HepG2 (cell line): ENCODE results near the gene ELP6. TPM values are rescaled to one million over a fixed set of nuclear protein-coding genes. Genes with fewer than 3 reads are reported as not detected.
A peak's percentile ranks its signal among the peaks of the same experiment; 100 is the strongest.

ENCODE experiments used
- ERF ChIP-seq: IDR thresholded peaks from 2 replicates; pipeline ENCODE4 v1.6.1; 2018; ENCODE audit warnings: missing biosample characterization, missing genetic modification reagents
- EZH2 ChIP-seq: conservative IDR thresholded peaks from 2 replicates; pipeline ENCODE4 v1.6.1; 2012; ENCODE audit warnings: mild to moderate bottlenecking, low read depth, low read length, moderate library complexity
- HMGA1 ChIP-seq: sonication (generic); formaldehyde crosslinking; conservative IDR thresholded peaks from 2 replicates; pipeline ENCODE4 v1.4.0; 2020; ENCODE audit warnings: missing genetic modification reagents
- MTF2 ChIP-seq: sonication (generic); formaldehyde crosslinking; IDR thresholded peaks from 2 replicates; pipeline ENCODE4 v1.5.0; 2020; ENCODE audit warnings: missing genetic modification reagents, borderline replicate concordance
- MZF1 ChIP-seq: sonication (generic); formaldehyde crosslinking; IDR thresholded peaks from 2 replicates; pipeline ENCODE4 v1.8.1; 2023; ENCODE audit warnings: mild to moderate bottlenecking, missing genetic modification reagents, borderline replicate concordance
- NFE2 ChIP-seq: sonication (generic); formaldehyde crosslinking; IDR thresholded peaks from 2 replicates; pipeline ENCODE4 v1.4.0; 2020; ENCODE audit warnings: missing genetic modification reagents
- RAD51 ChIP-seq: fragments of 450-650 bp; IDR thresholded peaks from 2 replicates; pipeline ENCODE4 v1.6.1; 2016; ENCODE audit warnings: borderline replicate concordance
- SMAD9 ChIP-seq: sonication (generic); formaldehyde crosslinking; IDR thresholded peaks from 2 replicates; pipeline ENCODE4 v1.5.1; 2020; ENCODE audit warnings: mild to moderate bottlenecking, missing genetic modification reagents
- SNRNP70 ChIP-seq: fragments of 200-400 bp; formaldehyde crosslinking; IDR thresholded peaks from 2 replicates; pipeline ENCODE4 v1.6.1; 2017; ENCODE audit warnings: mild to moderate bottlenecking, low read depth, low read length, moderate library complexity
- SP5 ChIP-seq: IDR thresholded peaks from 2 replicates; pipeline ENCODE4 v1.6.1; 2016; ENCODE audit warnings: low read depth, borderline replicate concordance
- ZNF160 ChIP-seq: sonication (generic); formaldehyde crosslinking; IDR thresholded peaks from 2 replicates; pipeline ENCODE4 v1.8.0; 2022; ENCODE audit warnings: mild to moderate bottlenecking, inconsistent platforms, missing genetic modification reagents
- ZNF232 ChIP-seq: sonication (generic); formaldehyde crosslinking; IDR thresholded peaks from 2 replicates; pipeline ENCODE4 v1.4.0; 2020; ENCODE audit warnings: missing genetic modification reagents, borderline replicate concordance
- ZNF496 ChIP-seq: sonication (generic); formaldehyde crosslinking; IDR thresholded peaks from 2 replicates; pipeline ENCODE4 v1.8.1; 2023; ENCODE audit warnings: mild to moderate bottlenecking, moderate library complexity, missing genetic modification reagents; ENCODE audit not compliant: insufficient replicate concordance
- ZNF543 ChIP-seq: sonication (generic); formaldehyde crosslinking; IDR thresholded peaks from 2 replicates; pipeline ENCODE4 v1.4.0; 2020; ENCODE audit warnings: mild to moderate bottlenecking, missing genetic modification reagents
- ZNF598 ChIP-seq: sonication (generic); formaldehyde crosslinking; IDR thresholded peaks from 2 replicates; pipeline ENCODE4 v1.5.1; 2020; ENCODE audit warnings: mild to moderate bottlenecking, missing genetic modification reagents, borderline replicate concordance
- polyA plus RNA-seq, 8 experiments: library from polyadenylated mRNA; depleted of rRNA in 3 of 8; stranded (reverse) in 7 of 8; unstranded in 1 of 8; fragments of >200 nt; fragmentation: Illumina TruSeq in 4 of 8; extraction: Trizol in 4 of 8; gene quantifications; 2 replicates each; pipeline versions ENCODE4 v1.2.1 to v1.2.3, GENCODE V29; 2011 to 2016; ENCODE audit warnings: low read depth in 4 of 8, missing spikeins in 1 of 8, mixed read lengths in 1 of 8; ENCODE audit not compliant: insufficient read depth in 1 of 8
- total RNA-seq, 5 experiments: library from RNA; depleted of rRNA; stranded (reverse); fragments of >200 nt; fragmentation: Illumina TruSeq; extraction: Trizol; gene quantifications; 2 replicates each; pipeline ENCODE4 v1.2.3, GENCODE V29; 2016; ENCODE audit warnings: low read depth in 1 of 5
- TF ChIP-seq, protein P1 (sequence below): sonication (generic); formaldehyde crosslinking; IDR thresholded peaks from 2 replicates; pipeline ENCODE4 v1.9.0; 2021; ENCODE audit warnings: mild to moderate bottlenecking, missing genetic modification reagents
- TF ChIP-seq, protein P2 (sequence below): sonication (generic); formaldehyde crosslinking; IDR thresholded peaks from 2 replicates; pipeline ENCODE4 v1.8.1; 2023; ENCODE audit warnings: missing genetic modification reagents, inconsistent platforms, borderline replicate concordance
- TF ChIP-seq, protein P3 (sequence below): sonication (generic); formaldehyde crosslinking; IDR thresholded peaks from 2 replicates; pipeline ENCODE4 v1.4.0; 2020; ENCODE audit warnings: missing genetic modification reagents
- TF ChIP-seq, protein P4 (sequence below): fragments of 450-650 bp; IDR thresholded peaks from 2 replicates; pipeline ENCODE4 v1.6.1; 2017

ELP6 gene
- total and polyA plus RNA-seq, 2 of the 13 experiments (the other 11 are each of a cell fraction or from before 2014, with no cell fraction given): 45.0 to 49.3 TPM

DNA sequence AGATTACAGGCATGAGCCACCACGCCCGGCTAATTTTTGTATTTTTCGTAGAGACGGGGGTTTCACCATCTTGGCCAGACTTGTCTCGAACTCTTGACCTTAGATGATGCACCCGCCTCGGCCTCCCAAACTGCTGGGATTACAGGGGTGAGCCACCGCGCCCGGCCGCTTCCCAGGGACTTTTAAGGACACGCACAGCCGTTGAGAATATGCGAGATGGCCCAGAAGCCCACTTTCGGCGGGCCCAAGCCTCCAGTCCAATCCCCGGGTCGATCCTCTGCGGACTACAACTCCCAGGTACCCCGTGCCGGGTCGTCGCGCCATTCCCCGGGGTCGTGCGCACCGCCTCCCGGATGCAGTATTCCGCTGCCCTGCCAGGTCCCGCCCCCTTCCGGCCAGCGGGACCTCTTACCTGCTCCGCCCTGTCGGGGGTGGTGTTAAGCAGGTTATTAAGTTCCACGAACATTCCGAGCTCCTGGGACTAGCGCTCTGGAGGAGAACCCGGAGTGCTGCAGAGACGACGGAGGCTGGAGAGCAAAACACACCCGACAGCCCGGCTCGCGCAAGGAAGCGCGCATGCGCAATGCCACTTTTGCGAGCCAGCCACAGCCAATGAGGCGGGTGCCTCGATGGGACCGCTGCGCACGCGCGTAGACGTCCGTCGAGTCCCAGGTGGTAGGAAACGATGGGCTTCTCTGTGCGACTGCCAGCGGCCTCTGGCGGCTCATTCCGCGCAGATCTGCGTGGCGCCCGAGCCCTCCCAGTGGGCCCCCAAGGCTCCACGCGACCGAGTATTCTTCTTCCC, at the start of gene ELP6 (continued):
- TF ChIP-seq, protein P1, sequence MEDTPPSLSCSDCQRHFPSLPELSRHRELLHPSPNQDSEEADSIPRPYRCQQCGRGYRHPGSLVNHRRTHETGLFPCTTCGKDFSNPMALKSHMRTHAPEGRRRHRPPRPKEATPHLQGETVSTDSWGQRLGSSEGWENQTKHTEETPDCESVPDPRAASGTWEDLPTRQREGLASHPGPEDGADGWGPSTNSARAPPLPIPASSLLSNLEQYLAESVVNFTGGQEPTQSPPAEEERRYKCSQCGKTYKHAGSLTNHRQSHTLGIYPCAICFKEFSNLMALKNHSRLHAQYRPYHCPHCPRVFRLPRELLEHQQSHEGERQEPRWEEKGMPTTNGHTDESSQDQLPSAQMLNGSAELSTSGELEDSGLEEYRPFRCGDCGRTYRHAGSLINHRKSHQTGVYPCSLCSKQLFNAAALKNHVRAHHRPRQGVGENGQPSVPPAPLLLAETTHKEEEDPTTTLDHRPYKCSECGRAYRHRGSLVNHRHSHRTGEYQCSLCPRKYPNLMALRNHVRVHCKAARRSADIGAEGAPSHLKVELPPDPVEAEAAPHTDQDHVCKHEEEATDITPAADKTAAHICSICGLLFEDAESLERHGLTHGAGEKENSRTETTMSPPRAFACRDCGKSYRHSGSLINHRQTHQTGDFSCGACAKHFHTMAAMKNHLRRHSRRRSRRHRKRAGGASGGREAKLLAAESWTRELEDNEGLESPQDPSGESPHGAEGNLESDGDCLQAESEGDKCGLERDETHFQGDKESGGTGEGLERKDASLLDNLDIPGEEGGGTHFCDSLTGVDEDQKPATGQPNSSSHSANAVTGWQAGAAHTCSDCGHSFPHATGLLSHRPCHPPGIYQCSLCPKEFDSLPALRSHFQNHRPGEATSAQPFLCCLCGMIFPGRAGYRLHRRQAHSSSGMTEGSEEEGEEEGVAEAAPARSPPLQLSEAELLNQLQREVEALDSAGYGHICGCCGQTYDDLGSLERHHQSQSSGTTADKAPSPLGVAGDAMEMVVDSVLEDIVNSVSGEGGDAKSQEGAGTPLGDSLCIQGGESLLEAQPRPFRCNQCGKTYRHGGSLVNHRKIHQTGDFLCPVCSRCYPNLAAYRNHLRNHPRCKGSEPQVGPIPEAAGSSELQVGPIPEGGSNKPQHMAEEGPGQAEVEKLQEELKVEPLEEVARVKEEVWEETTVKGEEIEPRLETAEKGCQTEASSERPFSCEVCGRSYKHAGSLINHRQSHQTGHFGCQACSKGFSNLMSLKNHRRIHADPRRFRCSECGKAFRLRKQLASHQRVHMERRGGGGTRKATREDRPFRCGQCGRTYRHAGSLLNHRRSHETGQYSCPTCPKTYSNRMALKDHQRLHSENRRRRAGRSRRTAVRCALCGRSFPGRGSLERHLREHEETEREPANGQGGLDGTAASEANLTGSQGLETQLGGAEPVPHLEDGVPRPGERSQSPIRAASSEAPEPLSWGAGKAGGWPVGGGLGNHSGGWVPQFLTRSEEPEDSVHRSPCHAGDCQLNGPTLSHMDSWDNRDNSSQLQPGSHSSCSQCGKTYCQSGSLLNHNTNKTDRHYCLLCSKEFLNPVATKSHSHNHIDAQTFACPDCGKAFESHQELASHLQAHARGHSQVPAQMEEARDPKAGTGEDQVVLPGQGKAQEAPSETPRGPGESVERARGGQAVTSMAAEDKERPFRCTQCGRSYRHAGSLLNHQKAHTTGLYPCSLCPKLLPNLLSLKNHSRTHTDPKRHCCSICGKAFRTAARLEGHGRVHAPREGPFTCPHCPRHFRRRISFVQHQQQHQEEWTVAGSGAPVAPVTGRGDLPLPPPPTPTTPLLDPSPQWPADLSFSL (CRISPR knock-in tag): no peak
- TF ChIP-seq, protein P2, sequence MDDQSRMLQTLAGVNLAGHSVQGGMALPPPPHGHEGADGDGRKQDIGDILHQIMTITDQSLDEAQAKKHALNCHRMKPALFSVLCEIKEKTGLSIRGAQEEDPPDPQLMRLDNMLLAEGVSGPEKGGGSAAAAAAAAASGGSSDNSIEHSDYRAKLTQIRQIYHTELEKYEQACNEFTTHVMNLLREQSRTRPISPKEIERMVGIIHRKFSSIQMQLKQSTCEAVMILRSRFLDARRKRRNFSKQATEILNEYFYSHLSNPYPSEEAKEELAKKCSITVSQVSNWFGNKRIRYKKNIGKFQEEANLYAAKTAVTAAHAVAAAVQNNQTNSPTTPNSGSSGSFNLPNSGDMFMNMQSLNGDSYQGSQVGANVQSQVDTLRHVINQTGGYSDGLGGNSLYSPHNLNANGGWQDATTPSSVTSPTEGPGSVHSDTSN (CRISPR knock-in tag): peak; percentile 75; the same call in 1 of the 2 replicates
- TF ChIP-seq ZNF543 (CRISPR knock-in tag) (no peak), NFE2 (CRISPR knock-in tag) (no peak), RAD51 (no peak), SNRNP70 (no peak), ERF (CRISPR knock-in tag) (peak; percentile 80), ZNF160 (CRISPR knock-in tag) (no peak; the same call in 1 of the 2 replicates), MTF2 (CRISPR knock-in tag) (no peak), MZF1 (CRISPR knock-in tag) (no peak), ZNF232 (no peak), HMGA1 (no peak), SMAD9 (no peak), EZH2 (no peak), SP5 (CRISPR knock-in tag) (peak; percentile 79; the same call in 1 of the 2 replicates), ZNF496 (CRISPR knock-in tag) (no peak), ZNF598 (0 out of 2 replicates have a peak, but pooled peaks have one; percentile 64)
- TF ChIP-seq, protein P3, sequence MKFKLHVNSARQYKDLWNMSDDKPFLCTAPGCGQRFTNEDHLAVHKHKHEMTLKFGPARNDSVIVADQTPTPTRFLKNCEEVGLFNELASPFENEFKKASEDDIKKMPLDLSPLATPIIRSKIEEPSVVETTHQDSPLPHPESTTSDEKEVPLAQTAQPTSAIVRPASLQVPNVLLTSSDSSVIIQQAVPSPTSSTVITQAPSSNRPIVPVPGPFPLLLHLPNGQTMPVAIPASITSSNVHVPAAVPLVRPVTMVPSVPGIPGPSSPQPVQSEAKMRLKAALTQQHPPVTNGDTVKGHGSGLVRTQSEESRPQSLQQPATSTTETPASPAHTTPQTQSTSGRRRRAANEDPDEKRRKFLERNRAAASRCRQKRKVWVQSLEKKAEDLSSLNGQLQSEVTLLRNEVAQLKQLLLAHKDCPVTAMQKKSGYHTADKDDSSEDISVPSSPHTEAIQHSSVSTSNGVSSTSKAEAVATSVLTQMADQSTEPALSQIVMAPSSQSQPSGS (CRISPR knock-in tag): 0 out of 2 replicates have a peak, but pooled peaks have one; percentile 51
- TF ChIP-seq, protein P4, sequence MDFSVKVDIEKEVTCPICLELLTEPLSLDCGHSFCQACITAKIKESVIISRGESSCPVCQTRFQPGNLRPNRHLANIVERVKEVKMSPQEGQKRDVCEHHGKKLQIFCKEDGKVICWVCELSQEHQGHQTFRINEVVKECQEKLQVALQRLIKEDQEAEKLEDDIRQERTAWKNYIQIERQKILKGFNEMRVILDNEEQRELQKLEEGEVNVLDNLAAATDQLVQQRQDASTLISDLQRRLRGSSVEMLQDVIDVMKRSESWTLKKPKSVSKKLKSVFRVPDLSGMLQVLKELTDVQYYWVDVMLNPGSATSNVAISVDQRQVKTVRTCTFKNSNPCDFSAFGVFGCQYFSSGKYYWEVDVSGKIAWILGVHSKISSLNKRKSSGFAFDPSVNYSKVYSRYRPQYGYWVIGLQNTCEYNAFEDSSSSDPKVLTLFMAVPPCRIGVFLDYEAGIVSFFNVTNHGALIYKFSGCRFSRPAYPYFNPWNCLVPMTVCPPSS: no peak
